ENCODE data around the gene CELSR1. TPM values are rescaled to one million over a fixed set of nuclear protein-coding genes. Genes with fewer than 3 reads are reported as not detected.
"Not testable (repeated sequence)": the region's sequence is repeated elsewhere in the genome, so short reads cannot be mapped to it uniquely, and the experiment has no call there.

Gene CELSR1
- total RNA-seq, 4 donors from 2014 or later, result 18.4 to 56.0 (median 31.0) TPM

DNA sequence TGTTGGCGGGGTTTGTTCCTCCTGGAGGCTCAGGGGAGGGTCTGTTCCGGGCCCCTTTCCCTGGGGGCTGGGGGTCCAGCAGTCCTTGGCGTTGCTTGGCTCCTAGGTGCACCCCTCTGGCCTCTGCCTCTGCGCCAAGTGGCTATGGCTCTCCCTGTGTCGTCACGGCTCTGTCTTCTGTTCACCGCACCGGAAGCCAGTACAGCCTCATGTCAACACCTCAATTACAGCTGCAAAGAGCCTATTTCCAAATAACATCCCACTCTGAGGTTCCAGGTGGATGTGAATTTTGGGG lies 64.8 kb downstream of the CELSR1 start:
- intact Hi-C loops (cut with DNase I), result no loop called here
- H3K4me3 ChIP-seq (replicated peaks in 1 of 3), result no peak overlapping the region
- H3K36me3 ChIP-seq, result no peaks in the 10 kb centered on the region
- H3K9me3 ChIP-seq, result no peaks in the 10 kb centered on the region
- peaks cover 5 to 6% of the 10 kb centered on the region in 2 donors for H3K4me1 ChIP-seq
- no peaks in the 10 kb centered on the region for H3K27me3 ChIP-seq
- no peak for DNase-seq
- no peak for TF ChIP-seq POLR2A (IDR thresholded peaks at IDR 0.05)
- TF ChIP-seq, protein P1, sequence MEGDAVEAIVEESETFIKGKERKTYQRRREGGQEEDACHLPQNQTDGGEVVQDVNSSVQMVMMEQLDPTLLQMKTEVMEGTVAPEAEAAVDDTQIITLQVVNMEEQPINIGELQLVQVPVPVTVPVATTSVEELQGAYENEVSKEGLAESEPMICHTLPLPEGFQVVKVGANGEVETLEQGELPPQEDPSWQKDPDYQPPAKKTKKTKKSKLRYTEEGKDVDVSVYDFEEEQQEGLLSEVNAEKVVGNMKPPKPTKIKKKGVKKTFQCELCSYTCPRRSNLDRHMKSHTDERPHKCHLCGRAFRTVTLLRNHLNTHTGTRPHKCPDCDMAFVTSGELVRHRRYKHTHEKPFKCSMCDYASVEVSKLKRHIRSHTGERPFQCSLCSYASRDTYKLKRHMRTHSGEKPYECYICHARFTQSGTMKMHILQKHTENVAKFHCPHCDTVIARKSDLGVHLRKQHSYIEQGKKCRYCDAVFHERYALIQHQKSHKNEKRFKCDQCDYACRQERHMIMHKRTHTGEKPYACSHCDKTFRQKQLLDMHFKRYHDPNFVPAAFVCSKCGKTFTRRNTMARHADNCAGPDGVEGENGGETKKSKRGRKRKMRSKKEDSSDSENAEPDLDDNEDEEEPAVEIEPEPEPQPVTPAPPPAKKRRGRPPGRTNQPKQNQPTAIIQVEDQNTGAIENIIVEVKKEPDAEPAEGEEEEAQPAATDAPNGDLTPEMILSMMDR (IDR thresholded peaks at IDR 0.05), result no peak
- H3K27ac ChIP-seq, result no peak overlapping the region
- 85 to 94% methylated on average over 6 to 8 of the region's 8 CpGs for WGBS, 2 donors

DNA sequence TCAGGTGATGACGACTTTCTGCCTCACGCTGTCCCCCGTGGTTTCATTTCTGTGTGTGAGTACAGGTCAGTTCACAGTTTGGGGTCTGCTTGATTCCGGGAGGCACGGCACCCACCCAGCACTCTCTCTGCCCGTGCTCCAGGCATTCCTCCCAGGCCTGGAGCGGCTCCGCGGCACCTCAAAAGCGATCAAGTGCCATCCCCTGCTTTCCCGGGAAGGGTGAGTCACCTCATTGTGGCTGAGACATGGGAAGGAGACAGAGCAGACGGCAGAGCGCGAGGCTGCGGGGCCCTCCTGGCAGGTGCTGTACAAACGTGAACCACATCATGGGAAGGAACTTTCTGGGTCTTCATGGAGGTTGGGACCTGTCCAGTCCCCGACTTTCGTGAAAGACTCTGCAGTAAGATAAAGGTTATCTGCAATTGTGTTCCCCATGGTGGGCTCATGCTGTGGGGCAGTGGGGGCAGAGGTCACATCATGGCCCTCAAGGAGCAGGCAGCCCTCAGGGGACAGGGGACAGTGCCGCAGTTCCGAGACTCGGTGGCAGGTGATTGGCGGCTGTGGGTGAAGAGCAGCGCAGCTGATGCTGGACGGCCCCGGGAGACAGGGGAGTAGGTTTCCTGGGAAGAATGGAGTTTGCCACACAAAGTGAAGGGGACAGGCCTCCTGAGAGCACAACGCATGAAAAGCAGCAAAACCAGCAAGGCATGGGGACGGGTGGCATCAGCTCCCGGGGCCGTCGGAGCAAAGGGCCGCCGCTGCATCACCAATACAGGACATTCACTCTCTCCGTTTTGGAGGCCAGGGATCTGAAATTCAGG lies 65.3 kb downstream of the CELSR1 start:
- H3K4me3 ChIP-seq (replicated peaks in 1 of 3), result no peak overlapping the region
- H3K4me1 ChIP-seq, result peaks cover 5 to 6% of the 10 kb centered on the region in 2 donors
- no peaks in the 10 kb centered on the region for H3K9me3 ChIP-seq
- WGBS, 2 donors, result 89% methylated on average over 32 of the region's 33 CpGs
- DNase-seq, result no peak
- H3K36me3 ChIP-seq, result no peaks in the 10 kb centered on the region
- intact Hi-C loops (cut with DNase I), result no loop called here
- H3K27me3 ChIP-seq, result no peaks in the 10 kb centered on the region
- H3K27ac ChIP-seq, result no peak overlapping the region
- TF ChIP-seq, protein P1 (IDR thresholded peaks at IDR 0.05), result no peak
- TF ChIP-seq POLR2A (IDR thresholded peaks at IDR 0.05), result no peak

DNA sequence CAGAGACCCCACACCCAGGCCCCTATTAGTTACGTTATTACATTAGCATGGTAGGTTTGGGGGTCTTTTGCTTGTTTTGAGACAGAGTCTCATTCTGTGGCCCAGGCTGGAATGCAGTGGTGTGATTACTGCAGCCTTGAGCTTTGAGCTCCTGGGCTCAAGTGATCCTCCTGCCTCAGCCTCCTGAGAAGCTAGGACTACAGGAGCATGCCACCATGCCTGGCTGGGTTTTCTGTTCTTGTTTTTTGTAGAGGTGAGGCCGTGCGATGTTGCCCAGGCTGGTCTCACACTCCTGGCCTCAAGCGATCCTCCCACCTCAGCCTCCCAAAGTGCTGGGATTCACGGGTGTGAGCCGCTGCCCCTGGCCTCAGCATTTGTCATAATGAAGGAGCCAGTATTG lies 66.1 kb downstream of the CELSR1 start:
- H3K36me3 ChIP-seq; intact Hi-C loops (cut with DNase I); H3K27ac ChIP-seq; DNase-seq; H3K9me3 ChIP-seq; H3K4me1 ChIP-seq; H3K27me3 ChIP-seq; H3K4me3 ChIP-seq (replicated peaks in 1 of 3): not testable (repeated sequence)
- WGBS, 2 donors, result 92 to 97% methylated on average over 6 of the region's 6 CpGs

DNA sequence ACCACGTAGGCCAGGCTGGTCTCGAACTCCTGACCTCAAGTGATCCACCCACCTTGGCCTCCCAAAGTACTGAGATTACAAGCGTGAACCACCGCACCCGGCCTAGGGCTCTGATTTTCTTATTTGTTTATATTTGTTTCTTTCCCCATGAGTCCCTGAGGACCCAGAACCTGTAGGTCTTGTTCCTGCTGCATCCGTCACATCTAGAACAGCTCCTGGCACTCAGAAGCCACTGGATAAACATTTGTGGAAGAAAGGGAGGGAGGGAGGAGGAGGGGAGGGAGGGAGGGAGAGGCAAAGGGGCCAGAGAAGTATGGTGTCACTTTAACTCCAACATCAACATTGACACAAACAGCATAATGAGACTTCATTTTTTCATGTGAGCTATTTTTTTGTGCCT lies 67.7 kb downstream of the CELSR1 start:
- peak; percentile 31 to 49 for DNase-seq
- WGBS, 2 donors, result 34 to 49% methylated on average over 6 of the region's 6 CpGs

DNA sequence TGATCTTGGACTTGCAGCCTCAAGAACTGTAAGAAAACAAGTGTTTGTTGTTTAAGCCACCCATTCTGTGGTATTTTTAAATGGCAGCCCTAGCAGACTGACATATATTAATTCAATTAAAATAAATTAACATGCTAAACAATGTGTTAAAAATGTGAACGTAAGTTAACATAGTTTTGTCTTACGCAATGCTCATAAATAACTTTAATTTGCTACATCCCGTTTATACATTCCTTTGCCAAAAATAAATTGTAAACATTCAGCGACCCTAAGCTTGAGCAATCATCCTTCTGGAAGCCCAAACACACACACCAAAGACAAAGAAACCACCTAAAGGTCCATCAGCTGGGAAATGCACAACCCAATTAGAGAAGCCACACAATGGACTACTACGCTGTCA lies 70.4 kb downstream of the CELSR1 start:
- no peak for DNase-seq
- intact Hi-C loops (cut with DNase I), result loop anchor here (10.0 kb wide), 1 partner anchor 92 kb away; no protein-coding TSS in a partner anchor

More for the DNA sequence above, 67.7 kb downstream of the CELSR1 start:
- Histone ChIP-seq H3K4me1 (peaks cover 22 to 24% of the 10 kb centered on the region in 2 donors), H3K4me3 (replicated peaks in 1 of 3) (no peak overlapping the region), H3K9me3 (no peaks in the 10 kb centered on the region), H3K27me3 (no peaks in the 10 kb centered on the region), H3K36me3 (no peaks in the 10 kb centered on the region), H3K27ac (no peak overlapping the region)
- TF ChIP-seq, protein P1 (IDR thresholded peaks at IDR 0.05), result no peak
- no peak for TF ChIP-seq POLR2A (IDR thresholded peaks at IDR 0.05)
- intact Hi-C loops (cut with DNase I), result loop anchor here (10.0 kb wide), 1 partner anchor 95 kb away; no protein-coding TSS in a partner anchor

More for the DNA sequence above, 70.4 kb downstream of the CELSR1 start:
- 83 to 87% methylated on average over 5 of the region's 5 CpGs for WGBS, 2 donors
- Histone ChIP-seq H3K9me3 (no peaks in the 10 kb centered on the region), H3K36me3 (no peaks in the 10 kb centered on the region), H3K27ac (no peak overlapping the region), H3K4me1 (peaks cover 20 to 23% of the 10 kb centered on the region in 2 donors), H3K27me3 (no peaks in the 10 kb centered on the region), H3K4me3 (replicated peaks in 1 of 3) (no peak overlapping the region)
- no peak for TF ChIP-seq POLR2A (IDR thresholded peaks at IDR 0.05)
- TF ChIP-seq, protein P1 (IDR thresholded peaks at IDR 0.05), result no peak

All from thyroid gland (tissue), 4 donors.